Esophagus muscularis mucosa (tissue), 4 donors: ENCODE results near the gene SLC4A3. TPM values are rescaled to one million over a fixed set of nuclear protein-coding genes. Genes with fewer than 3 reads are reported as not detected.

Experiments used
- DNase-seq: peaks from one replicate; pipeline ENCODE4 v3.0.0-alpha.2; 2017; ENCODE audit errors: extremely low spot score
- H3K27ac ChIP-seq, 4 donors: fragments of 200-600 bp; sonication (generic); replicated peaks in 1 of 4; 1 replicate in 3 of 4; 2 replicates in 1 of 4; pipeline ENCODE4 v1.5.1; 2016 to 2019; ENCODE audit warnings: mild to moderate bottlenecking in 1 of 4
- H3K27me3 ChIP-seq, 4 donors: fragments of 200-600 bp; sonication (generic); one replicate each; pipeline versions ENCODE4 v1.5.1 to v1.6.0; 2016 to 2019
- H3K36me3 ChIP-seq, 4 donors: fragments of 200-600 bp; sonication (generic); one replicate each; pipeline ENCODE4 v1.5.1; 2016 to 2019
- H3K4me1 ChIP-seq, 4 donors: fragments of 200-600 bp; sonication (generic); one replicate each; pipeline ENCODE4 v1.5.1; 2016 to 2019
- H3K4me3 ChIP-seq, 4 donors: fragments of 200-600 bp; sonication (generic); 1 replicate in 2 of 4; 2 replicates in 2 of 4; pipeline ENCODE4 v1.5.1; 2016 to 2019; ENCODE audit warnings: mild to moderate bottlenecking in 4 of 4, moderate library complexity in 1 of 4
- H3K9me3 ChIP-seq, 4 donors: fragments of 200-600 bp; sonication (generic); 1 replicate in 3 of 4; 2 replicates in 1 of 4; pipeline ENCODE4 v1.5.1; 2016 to 2019
- CTCF ChIP-seq, 3 experiments: fragments of 200-600 bp in 2 of 3; fragments of 450-650 bp in 1 of 3; sonication (generic) in 2 of 3; IDR thresholded peaks; one replicate each; pipeline ENCODE4 v1.5.1; 2017 to 2019; ENCODE audit warnings: antibody characterized with exemption in 3 of 3, mild to moderate bottlenecking in 2 of 3, moderate library complexity in 1 of 3
- EP300 ChIP-seq: sonication (generic); formaldehyde crosslinking; IDR thresholded peaks from one replicate; pipeline ENCODE4 v1.6.1; 2017; ENCODE audit warnings: antibody characterized with exemption
- POLR2A ChIP-seq: fragments of 450-650 bp; IDR thresholded peaks from one replicate; pipeline ENCODE4 v1.6.1; 2017; ENCODE audit warnings: antibody characterized with exemption, moderate library complexity, mild to moderate bottlenecking, low read depth
- POLR2AphosphoS5 ChIP-seq, 2 donors: sonication (generic); formaldehyde crosslinking; IDR thresholded peaks; one replicate each; pipeline ENCODE4 v1.6.1; 2017; ENCODE audit warnings: antibody characterized with exemption in 2 of 2
- WGBS: methylation state at CpG from one replicate; pipeline ENCODE4 v1.1.5; 2018; 5-methylcytosine and 5-hydroxymethylcytosine counted together
- intact Hi-C: fragments of 100-400 bp; cut with DNase I; formaldehyde crosslinking; loops from one replicate; pipeline ENCODE4 v1.15.1; 2023
- total RNA-seq, 4 donors: library from RNA; depleted of rRNA; stranded (reverse); fragments of >200 nt; gene quantifications; one replicate each; pipeline versions ENCODE4 v1.1.0 to v1.2.1, GENCODE V29; 2016

The SLC4A3 gene
- total RNA-seq, 4 donors from 2014 or later, result 15.0 to 30.4 (median 20.5) TPM

GRCh38 chr2:219615036-219615435 is 12.4 kb upstream of the SLC4A3 start:
- no peak for TF ChIP-seq EP300
- TF ChIP-seq POLR2AphosphoS5 (IDR thresholded peaks at IDR 0.05), result no peak
- TF ChIP-seq CTCF (IDR thresholded peaks at IDR 0.05), result no peak
- TF ChIP-seq POLR2A, result no peak
- WGBS, result 91% methylated on average over 10 of the region's 11 CpGs
- no peaks in the 10 kb centered on the region for H3K27me3 ChIP-seq
- H3K36me3 ChIP-seq, result peaks cover 30 to 58% (median 49%) of the 10 kb centered on the region in 4 donors
- H3K27ac ChIP-seq, result no peak overlapping the region
- intact Hi-C loops, result no loop called here
- DNase-seq, result no peak
- no peaks in the 10 kb centered on the region for H3K9me3 ChIP-seq
- peaks cover 2 to 11% (median 4%) of the 10 kb centered on the region in 4 donors for H3K4me1 ChIP-seq
- H3K4me3 ChIP-seq, result no peak overlapping the region

GRCh38 chr2:219615894-219616293 is 11.5 kb upstream of the SLC4A3 start:
- no peak for TF ChIP-seq CTCF (IDR thresholded peaks at IDR 0.05)
- TF ChIP-seq POLR2A, result no peak
- TF ChIP-seq EP300, result no peak
- TF ChIP-seq POLR2AphosphoS5 (IDR thresholded peaks at IDR 0.05), result no peak
- intact Hi-C loops, result no loop called here
- Histone ChIP-seq H3K9me3 (no peaks in the 10 kb centered on the region), H3K27me3 (no peaks in the 10 kb centered on the region), H3K27ac (no peak overlapping the region), H3K4me1 (peaks cover 0 to 4% (median 2%) of the 10 kb centered on the region in 4 donors), H3K4me3 (no peak overlapping the region), H3K36me3 (peaks cover 30 to 52% (median 45%) of the 10 kb centered on the region in 4 donors)
- WGBS, result 92% methylated on average over 9 of the region's 12 CpGs
- DNase-seq, result no peak

GRCh38 chr2:219616550-219616949 is 10.9 kb upstream of the SLC4A3 start:
- no peak for DNase-seq
- peaks cover 24 to 45% (median 39%) of the 10 kb centered on the region in 4 donors for H3K36me3 ChIP-seq
- WGBS, result 94% methylated on average over 4 of the region's 4 CpGs
- intact Hi-C loops, result no loop called here
- H3K4me3 ChIP-seq, result no peak overlapping the region
- peaks cover 0 to 4% (median 2%) of the 10 kb centered on the region in 4 donors for H3K4me1 ChIP-seq
- TF ChIP-seq CTCF (IDR thresholded peaks at IDR 0.05) (no peak), POLR2AphosphoS5 (IDR thresholded peaks at IDR 0.05) (no peak), EP300 (no peak)
- no peaks in the 10 kb centered on the region for H3K9me3 ChIP-seq
- H3K27me3 ChIP-seq, result no peaks in the 10 kb centered on the region
- H3K27ac ChIP-seq, result no peak overlapping the region

- 87% methylated on average over 3 of the region's 3 CpGs for WGBS
- no peak overlapping the region for H3K27ac ChIP-seq
- TF ChIP-seq POLR2AphosphoS5 (IDR thresholded peaks at IDR 0.05) (no peak), CTCF (IDR thresholded peaks at IDR 0.05) (no peak), EP300 (no peak), POLR2A (no peak)
- no peaks in the 10 kb centered on the region for H3K9me3 ChIP-seq
- H3K4me3 ChIP-seq, result no peak overlapping the region
- DNase-seq, result no peak
- peaks cover 0 to 4% (median 2%) of the 10 kb centered on the region in 4 donors for H3K4me1 ChIP-seq
- peaks cover 14 to 28% (median 25%) of the 10 kb centered on the region in 4 donors for H3K36me3 ChIP-seq
- intact Hi-C loops, result no loop called here
- no peaks in the 10 kb centered on the region for H3K27me3 ChIP-seq
Measured at GRCh38 chr2:219618733-219619122, 8.7 kb upstream of the SLC4A3 start.

- no peak for TF ChIP-seq EP300
- no peak for TF ChIP-seq POLR2AphosphoS5 (IDR thresholded peaks at IDR 0.05)
- TF ChIP-seq CTCF (IDR thresholded peaks at IDR 0.05), result no peak
- TF ChIP-seq POLR2A, result no peak
- Histone ChIP-seq H3K36me3 (peaks cover 9 to 23% (median 20%) of the 10 kb centered on the region in 4 donors), H3K4me3 (no peak overlapping the region), H3K4me1 (peaks cover 0 to 4% (median 2%) of the 10 kb centered on the region in 4 donors), H3K9me3 (no peaks in the 10 kb centered on the region), H3K27me3 (no peaks in the 10 kb centered on the region), H3K27ac (no peak overlapping the region)
- WGBS, result 69% methylated on average over 4 of the region's 4 CpGs
- intact Hi-C loops, result no loop called here
- no peak for DNase-seq
Measured at GRCh38 chr2:219619235-219619634, 8.2 kb upstream of the SLC4A3 start.
